ENCODE results near the gene PAGE3. TPM values are rescaled to one million over a fixed set of nuclear protein-coding genes. Genes with fewer than 3 reads are reported as not detected.

PAGE3 gene
- total RNA-seq, 1 donor from 2014 or later: not detected

Other genes starting within 250 kb of the PAGE3 start
- 9.8 TPM for gene ALAS2, start 233.9 kb downstream of the PAGE3 start, total RNA-seq
- gene PAGE2B, start 189.9 kb downstream of the PAGE3 start, total RNA-seq: not detected
- gene PAGE2, start 175.9 kb downstream of the PAGE3 start, total RNA-seq: not detected
- gene PAGE5, start 44.6 kb downstream of the PAGE3 start, total RNA-seq: not detected
- gene MAGEH1, start 187.2 kb upstream of the PAGE3 start, total RNA-seq: 103 TPM
- gene USP51, start 224.9 kb upstream of the PAGE3 start, total RNA-seq: 3.7 TPM